GOT3 (cell line): ENCODE results near the gene FGFRL1.

Source experiments
- DNase-seq: peaks from one replicate; lab custom pipeline; 2025; ENCODE audit warnings: mixed read lengths; lab: John Stamatoyannopoulos, UW

The FGFRL1 gene

DNA sequence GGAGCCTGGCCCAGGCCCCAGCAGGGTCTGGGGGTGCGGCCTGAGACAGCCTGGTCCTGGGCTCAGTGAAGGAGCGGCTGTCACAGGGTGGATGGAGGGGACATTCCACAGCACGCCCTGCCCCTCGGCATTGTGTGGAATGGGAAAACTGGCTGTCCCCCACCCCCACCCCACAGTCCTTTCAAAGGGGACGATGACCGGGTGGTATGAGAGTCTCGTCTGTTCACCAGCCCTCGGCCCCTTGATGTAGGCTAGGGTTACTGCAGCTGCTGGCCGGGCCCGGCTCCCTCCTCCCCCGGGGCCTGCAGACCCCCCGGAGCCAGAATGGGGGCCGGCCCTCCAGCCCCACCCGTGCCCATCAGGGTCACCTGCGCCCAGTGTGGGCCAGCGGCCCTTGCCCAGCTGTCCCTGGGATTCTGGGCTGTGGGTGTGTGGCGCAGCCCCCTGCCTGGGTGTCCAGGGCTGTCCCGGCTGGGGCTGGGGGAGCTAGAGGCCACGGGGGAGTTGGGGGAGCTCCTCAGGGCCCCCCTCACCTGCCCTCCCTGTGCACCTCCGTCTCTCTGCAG, 11.7 kb downstream of the FGFRL1 start:
- DNase-seq, result no peak

DNA sequence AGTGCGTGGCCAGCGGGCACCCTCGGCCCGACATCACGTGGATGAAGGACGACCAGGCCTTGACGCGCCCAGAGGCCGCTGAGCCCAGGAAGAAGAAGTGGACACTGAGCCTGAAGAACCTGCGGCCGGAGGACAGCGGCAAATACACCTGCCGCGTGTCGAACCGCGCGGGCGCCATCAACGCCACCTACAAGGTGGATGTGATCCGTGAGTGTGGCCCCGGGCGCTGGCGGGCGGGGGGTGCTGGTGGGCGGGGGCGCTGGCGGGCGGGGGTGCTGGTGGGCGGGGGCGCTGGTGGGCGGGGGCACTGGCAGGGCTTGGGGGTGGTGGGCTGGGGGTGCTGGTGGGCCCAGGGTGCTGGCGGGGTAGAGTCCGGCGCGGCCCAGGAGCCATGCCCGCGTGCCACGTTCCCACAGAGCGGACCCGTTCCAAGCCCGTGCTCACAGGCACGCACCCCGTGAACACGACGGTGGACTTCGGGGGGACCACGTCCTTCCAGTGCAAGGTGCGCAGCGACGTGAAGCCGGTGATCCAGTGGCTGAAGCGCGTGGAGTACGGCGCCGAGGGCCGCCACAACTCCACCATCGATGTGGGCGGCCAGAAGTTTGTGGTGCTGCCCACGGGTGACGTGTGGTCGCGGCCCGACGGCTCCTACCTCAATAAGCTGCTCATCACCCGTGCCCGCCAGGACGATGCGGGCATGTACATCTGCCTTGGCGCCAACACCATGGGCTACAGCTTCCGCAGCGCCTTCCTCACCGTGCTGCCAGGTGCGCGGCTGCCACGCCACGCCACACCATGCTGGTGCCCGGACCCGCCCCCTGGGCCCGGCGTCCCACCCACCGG, 12.7 kb downstream of the FGFRL1 start:
- DNase-seq, result no peak

DNA sequence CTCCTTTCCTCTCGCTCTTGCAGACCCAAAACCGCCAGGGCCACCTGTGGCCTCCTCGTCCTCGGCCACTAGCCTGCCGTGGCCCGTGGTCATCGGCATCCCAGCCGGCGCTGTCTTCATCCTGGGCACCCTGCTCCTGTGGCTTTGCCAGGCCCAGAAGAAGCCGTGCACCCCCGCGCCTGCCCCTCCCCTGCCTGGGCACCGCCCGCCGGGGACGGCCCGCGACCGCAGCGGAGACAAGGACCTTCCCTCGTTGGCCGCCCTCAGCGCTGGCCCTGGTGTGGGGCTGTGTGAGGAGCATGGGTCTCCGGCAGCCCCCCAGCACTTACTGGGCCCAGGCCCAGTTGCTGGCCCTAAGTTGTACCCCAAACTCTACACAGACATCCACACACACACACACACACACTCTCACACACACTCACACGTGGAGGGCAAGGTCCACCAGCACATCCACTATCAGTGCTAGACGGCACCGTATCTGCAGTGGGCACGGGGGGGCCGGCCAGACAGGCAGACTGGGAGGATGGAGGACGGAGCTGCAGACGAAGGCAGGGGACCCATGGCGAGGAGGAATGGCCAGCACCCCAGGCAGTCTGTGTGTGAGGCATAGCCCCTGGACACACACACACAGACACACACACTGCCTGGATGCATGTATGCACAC, 13.6 kb downstream of the FGFRL1 start:
- DNase-seq, result no peak

DNA sequence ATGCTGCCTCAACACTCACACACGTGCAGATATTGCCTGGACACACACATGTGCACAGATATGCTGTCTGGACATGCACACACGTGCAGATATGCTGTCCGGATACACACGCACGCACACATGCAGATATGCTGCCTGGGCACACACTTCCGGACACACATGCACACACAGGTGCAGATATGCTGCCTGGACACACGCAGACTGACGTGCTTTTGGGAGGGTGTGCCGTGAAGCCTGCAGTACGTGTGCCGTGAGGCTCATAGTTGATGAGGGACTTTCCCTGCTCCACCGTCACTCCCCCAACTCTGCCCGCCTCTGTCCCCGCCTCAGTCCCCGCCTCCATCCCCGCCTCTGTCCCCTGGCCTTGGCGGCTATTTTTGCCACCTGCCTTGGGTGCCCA, 14.7 kb downstream of the FGFRL1 start:
- no peak for DNase-seq

DNA sequence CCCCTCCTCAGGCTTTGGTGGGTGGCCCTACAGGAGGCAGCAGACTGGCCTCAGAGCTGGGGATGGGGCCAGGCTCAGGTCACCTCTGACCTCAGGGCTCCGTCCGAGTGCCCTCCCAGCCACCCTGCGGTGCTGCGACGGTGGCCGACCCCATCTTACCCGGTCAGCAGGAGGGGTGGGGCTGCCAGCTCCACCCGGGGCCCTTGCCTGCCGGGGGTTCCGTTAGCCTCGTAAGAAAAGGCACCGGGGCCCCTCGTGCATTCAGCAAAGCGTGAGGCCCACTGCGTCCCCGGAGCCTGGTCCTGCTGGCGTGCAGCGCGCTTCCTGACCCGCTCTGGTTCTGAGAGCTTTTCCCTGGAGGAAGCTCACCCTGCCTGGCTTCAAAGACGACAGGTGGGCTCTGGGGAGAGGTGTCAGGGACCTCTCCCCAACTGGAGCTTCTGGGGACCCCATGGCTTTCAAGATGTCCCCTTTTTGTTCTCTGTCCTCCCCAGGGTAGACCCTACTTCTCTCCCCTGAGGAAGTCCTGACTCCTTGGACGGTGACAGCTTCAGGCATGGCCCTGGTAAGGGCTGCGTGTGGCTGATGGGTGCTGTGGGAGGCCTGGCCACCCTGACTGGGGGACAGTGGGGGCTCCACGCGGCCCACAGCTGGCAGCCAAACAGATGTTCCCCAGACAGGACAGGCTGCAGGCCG, 15.9 kb downstream of the FGFRL1 start:
- DNase-seq, result no peak

DNA sequence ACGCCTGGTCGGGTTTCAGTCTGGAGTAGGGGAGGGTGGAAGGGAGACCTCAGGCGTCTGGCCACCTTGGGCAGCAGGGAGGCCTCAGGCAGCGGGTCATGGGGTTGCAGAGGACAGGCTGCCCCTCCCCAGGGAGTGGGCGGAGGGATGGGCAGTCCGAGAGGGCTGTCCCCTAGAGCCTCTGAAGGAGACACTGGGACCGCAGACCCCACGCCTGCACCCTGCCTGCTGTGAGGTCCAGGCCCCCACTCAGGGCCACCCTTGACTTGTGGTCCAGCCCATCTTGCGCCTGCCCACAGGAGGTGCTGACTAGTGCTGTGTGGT, 16.5 kb downstream of the FGFRL1 start:
- DNase-seq, result no peak

DNA sequence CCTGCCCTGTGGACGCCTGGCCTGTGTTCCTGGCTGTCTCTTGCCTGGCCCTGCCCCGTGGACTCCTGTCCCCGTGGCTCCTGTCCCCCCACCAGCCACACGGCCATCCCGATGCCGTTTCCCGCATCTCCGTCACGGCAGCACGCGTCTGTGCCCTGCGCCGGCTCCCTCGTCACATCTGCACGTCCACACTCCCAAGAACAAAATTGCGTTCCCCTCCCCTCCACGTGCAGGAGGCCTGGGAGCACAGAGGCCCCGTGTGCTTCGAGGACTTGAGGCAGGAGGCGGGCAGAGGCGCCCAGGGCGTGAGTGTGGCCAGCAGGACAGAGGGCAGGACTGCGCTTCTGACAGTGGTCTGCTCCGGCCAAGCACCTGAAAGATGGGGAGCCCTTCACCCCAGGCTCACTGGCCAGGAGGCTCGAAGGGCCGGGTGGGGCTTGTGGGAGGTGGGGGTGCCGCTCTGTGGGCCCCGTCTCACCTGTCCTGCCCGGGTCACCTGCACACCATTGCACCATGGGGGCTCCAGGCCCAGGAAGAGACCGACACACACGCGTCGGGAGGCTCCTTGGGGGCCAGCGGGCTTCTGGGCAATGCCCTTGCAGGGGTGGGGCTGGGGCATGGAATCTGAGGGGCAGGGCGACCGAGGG, 17.3 kb downstream of the FGFRL1 start:
- DNase-seq, result no peak

DNA sequence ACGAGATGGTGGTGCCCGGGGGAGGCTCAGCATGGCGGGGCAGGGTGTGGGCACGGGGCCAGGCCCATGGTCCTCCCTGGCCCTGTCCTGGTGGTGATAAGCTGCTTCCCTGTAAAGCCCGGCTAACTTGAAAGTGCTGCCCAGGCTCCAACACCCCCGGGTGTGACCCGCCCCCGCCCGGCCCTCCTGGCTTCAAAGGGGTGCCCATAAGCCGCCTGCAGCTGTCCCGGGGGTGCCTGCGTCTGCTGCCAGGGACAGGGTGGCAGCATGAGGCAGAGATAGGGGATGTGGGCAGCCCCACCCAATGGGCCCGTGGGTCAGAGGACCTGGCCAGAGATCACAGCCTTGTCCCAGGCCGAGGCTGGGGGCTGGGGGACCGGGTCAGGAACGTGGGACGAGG, 18.1 kb downstream of the FGFRL1 start:
- no peak for DNase-seq

DNA sequence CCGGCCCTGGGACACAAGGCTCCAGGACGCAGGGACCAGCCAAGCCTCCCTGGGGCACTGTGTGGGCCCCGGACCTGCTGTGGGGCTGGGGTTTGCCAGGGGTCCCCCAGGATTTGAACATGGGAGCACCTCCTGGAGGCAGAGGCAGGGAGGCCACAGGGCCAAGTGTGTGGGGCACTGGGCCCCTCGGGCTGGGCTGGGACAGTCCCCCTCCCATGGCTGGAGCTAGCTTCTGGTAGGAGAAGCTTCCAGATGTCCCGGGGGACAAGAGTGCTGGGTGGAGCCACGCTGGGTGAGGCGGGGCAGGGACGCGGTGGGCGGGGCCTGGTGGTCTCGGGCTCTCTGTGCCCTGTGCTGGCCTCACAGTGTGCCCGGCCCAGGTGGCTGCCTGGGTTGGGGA, 18.6 kb downstream of the FGFRL1 start:
- no peak for DNase-seq

DNA sequence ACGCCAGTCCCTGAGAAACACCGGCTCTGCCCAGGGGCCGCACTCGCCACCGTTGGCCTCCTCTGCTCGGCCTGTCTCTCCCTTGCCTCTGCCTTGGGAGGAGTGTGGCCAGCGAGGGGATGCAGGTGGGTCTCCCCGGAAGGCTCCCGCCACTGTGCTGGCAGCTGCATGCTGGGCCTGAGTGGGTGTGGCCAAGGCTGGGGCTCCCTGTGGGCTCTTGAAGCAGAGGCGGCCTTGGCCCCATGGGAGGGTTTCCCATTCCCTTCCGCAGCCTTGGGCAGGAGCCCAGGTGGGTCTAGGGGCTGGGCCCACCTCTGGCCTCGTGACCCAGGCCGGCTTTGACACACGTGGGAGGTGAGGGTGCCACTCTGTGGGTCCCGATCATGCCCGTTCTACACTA, 19.1 kb downstream of the FGFRL1 start:
- DNase-seq, result no peak

DNA sequence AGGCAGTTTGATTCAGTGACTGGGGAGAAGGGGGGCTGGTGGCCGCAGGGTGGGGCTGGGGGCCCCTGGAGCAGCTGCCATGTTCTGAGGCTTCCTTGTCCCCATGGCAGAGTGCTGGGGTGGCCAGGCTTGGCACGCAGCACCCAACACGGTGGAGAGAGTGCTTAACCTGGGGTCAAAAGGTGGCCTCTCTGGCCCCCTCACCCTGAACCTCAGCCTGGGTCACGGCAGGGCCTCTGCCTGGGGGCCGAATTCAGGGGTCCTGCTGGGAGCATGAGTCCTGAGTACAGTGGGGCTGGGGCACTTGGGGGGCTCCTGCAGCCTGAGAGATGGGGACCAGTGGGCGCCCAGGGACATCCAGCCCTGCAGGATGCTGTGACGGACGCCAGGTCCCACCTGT, 19.9 kb downstream of the FGFRL1 start:
- DNase-seq, result no peak

DNA sequence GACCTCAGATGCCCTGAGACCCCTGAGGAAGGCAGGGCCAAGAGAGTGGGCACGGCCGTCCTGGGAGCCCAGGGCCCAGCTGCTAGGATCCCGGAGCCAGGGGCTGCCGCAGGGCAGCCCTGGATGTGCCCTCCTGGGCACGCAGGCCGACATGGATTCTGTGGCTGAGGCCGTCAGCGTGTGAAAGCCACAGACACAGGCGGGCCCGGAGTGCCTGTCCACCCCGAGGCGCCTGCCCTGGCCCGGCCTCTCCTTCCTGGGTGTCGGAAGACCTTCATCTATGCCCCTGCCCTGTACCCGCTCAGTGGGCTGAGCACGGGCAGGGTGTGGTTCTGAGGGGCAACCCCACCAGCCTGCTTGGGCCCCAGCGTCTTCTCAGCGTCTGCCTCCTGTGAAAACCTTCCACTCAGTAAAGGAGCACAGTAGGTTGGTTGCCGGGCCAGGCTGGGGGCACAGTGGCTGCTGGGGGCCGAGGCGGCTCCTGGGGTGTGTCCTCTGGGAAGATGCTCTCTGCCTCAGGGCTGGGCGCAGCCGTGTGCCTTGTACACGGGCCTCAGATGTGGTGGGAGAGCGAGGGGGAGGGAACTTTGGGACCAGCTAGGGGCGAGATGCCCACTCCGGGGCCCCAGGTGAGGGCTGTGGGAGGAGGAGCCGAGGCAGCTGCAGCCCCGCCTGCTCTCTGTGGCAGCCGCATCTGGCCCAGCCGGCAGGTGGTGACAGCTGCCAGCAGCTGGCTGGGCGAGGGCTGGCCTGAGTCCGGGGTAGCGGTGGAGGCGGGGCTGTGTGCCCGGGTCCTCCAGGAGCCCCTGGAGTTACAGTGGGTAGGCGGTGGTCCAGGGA, 20.8 kb downstream of the FGFRL1 start:
- DNase-seq, result no peak

DNA sequence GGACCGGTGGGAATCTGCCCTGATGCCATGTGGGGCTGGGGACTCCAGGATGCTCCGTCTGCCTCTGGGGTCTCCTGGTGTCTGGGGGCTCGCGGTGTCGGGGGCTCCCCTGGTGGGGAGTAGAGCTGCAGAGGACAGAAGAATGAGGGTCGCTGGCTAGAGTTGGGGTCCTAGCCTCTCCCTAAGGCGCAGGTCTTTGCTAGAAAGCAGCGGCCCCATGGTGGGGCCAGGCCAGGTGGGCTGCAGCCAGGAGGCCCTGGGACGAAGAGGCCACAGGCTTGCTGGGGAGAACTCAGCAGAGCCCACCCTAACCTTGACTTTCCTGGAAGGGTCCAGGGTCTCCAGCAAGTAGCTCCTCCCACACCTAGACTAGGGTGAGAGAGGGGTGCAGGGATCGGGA, 21.4 kb downstream of the FGFRL1 start:
- DNase-seq, result no peak

DNA sequence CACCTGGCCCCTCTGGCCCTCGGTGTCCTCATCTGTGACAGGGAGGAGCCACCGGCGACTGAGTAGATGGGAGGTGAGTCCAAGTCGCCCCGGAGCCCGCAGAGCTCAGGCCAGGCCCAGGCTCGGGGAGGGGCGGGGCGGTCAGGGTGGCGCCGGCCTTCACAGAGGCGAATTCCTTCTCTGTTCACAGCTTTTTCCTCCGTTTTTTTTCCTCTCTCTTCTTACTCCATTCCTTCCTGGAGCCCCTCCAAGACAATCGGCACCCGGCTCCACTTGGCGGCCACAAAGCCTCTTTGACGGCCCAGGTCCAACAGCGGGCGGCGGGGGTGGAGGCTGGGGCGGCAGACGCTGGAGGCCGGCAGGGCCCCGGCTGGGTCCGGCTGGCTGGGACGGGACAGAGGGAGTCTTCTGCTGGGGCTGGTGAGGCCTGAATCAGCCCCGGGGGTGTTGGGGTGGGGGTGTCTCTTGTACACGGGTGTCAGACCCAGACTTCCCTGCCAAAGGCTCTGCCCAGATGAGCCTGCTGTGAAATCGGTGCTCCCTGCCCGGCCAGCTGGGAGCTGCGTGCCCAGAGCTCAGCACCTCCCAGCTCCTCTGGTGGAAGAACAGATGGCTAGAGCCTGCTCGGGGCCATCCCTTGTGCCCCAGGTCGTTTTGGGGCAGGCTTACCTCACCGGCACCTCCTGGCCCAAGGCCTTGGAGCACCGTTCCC, 22.6 kb downstream of the FGFRL1 start:
- no peak for DNase-seq

DNA sequence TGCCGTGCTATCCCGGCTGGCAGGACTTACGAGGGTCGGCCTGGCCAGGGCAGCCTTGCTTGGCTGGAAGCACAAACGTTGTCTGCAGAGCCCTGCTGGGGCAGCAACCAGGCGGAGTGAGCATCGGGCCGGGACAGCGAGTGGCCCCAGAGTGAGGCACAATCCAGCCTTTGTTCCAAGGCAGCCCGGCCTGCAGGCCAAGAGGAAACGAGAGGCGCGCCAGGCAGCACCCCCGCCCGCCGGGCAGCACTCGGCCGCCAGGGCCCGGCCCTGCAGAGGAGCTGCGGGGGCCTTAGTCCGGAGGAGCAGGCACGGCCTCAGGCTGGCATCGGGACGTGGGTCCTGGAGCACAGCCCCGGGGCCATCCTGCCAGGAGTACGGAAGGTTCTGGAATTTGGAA, 24.1 kb downstream of the FGFRL1 start:
- DNase-seq, result no peak

DNA sequence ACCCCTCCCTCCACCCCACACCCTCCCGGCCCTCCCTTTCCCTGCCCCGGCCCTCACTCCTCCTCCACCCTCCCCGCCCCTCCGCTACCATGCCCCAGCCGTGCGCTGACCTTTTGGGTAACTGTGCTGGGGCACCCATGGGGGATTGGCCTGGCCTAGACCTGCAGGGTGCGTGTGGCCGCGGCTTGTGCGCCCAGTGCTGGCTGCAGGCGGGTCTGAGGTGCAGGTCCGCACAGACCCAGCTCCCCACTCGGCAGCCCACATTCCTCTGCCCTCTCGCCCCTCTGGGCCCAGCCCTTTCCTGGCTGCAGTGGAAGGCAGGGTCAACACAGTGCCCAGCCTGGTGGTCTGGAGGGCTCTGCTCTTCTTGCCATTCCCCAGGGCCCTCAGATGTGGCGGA, 24.7 kb downstream of the FGFRL1 start:
- no peak for DNase-seq

DNA sequence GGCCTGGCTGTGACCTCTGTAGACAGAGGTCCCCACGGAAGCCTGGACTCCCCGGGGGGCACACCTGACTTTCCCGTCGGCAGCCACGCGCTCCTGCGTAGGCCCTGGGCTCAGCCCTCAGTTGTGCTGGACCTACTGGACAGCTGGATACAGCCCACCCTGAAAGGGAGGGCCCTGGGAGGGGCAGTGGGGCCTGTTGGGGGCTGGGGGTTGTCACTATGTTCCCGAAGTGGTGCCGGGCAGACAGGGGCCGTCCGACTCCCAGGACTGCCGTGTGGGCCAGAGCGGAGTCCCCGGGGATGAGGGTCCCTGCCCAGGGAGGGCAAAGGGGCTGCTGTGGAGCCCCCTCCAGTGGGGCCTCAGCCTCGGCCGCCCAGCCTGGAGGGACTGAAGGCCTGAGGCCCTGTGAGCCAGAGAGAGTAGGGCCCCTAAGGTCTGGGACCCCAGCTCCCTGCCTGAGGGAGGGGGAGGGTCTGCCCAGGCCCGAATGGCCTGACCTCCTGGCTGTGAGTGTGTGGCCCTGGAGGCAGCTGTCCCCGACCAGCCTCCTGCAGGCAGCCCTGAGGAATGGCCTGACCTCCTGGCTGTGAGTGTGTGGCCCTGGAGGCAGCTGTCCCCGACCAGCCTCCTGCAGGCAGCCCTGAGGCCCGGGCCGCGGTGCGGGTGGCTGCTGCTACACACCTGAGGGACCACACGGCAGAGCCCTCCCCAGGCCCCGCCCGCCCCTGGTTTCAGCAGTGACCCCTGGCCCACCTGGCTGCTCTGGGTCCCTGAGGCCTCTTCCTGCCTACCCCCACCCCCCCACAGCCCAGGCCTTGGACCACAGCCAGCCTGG, 25.8 kb downstream of the FGFRL1 start:
- DNase-seq, result no peak

DNA sequence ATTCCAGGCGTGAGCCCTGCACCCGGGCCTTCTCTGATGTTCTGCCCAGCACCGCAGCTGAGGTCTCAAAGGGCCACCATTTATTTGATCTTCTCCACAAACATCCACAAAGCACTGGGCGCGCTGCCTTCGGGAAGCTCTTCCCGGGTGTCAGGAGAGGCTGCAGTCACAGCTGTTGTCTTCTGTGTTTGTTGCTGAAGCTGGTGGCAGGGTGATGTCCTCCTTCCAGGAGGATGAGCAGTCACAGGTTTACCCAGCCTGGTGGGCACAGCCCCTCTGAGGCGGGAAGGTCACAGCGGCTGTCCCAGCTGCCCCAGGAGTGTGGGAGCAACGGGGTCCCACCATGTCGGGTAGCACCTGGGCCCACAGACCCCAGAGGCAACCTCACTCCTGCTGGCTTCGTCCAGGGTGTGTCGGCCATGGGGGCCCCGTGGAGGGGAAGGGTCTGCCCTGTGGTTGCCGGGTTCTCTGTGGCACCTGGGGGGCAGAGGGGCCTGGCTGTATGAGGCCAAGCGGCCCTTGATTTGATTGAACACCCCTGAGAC, 27.6 kb downstream of the FGFRL1 start:
- DNase-seq, result no peak

DNA sequence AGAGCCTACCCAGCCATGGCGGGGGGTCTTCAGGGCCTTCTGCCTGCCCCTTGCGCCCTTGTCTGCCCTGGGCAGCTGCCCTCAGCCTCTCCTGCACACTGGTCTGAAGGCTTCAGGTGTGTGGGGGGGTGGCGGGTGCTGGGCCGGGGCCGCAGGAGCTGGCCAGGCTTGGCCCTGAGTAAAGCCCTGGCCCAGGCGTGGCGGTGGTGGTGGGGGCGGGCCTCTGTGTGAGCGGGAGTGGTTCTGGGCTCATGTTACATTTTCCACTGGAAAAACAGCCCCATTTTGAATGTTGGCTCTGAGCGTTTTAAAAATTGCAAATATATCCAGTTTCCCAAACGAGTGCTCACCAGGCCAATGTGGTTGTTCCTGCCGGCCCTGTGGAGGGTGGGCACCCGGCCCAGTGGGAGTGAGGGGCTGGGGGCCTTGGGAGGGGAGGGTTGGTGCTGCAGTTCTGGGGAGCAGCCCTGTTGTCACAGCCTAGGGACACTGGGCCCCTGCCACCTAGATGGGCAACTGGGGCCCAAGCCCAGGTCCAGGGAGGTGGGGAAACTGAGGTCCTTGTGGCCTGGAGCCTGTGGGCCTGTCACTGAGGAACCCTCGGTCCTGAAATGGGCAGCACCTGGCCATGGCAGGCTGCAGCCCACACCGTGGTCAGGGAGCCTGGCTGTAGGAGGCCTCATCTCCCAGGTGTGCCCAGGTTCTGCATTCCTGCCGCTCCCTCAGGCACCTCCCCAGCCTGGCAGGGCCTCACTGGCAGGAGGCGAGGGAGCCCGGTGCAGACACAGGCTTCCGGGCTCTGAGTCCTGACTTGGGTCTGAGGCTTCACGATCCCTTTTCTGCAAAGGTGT, 28.3 kb downstream of the FGFRL1 start:
- no peak for DNase-seq
